Pons (tissue), 1 donor: Measurements from ENCODE around the gene POLR2F.
"Not testable (repeated sequence)": the region's sequence is repeated elsewhere in the genome, so short reads cannot be mapped to it uniquely, and the experiment has no call there.

Experiments
- DNase-seq: peaks from one replicate; pipeline ENCODE4 v3.0.0-alpha.2; 2016; ENCODE audit warnings: low spot score

The POLR2F gene

GRCh38 chr22:37954686-37955085 is 1.2 kb downstream of the POLR2F start:
- no peak for DNase-seq

GRCh38 chr22:37955825-37956397 is 2.4 kb downstream of the POLR2F start:
- DNase-seq = not testable (repeated sequence)

GRCh38 chr22:37957232-37957631 is 3.7 kb downstream of the POLR2F start:
- no peak for DNase-seq

- no peak for DNase-seq
Measured at GRCh38 chr22:37959231-37959825, 5.8 kb downstream of the POLR2F start.

- no peak for DNase-seq
Measured at GRCh38 chr22:37961062-37961461, 7.6 kb downstream of the POLR2F start.

GRCh38 chr22:37965940-37966664 is 12.6 kb downstream of the POLR2F start:
- DNase-seq = no peak

GRCh38 chr22:37967147-37967546 is 13.6 kb downstream of the POLR2F start:
- peak; percentile 24 for DNase-seq

- peak; percentile 72 for DNase-seq
Measured at GRCh38 chr22:37967637-37968451, 14.3 kb downstream of the POLR2F start.

GRCh38 chr22:37968452-37969251 is 15.2 kb downstream of the POLR2F start:
- DNase-seq = peak; percentile 91

- peak; percentile 20 for DNase-seq
Measured at GRCh38 chr22:37970864-37971263, 17.4 kb downstream of the POLR2F start.

GRCh38 chr22:37971475-37972434 is 18.3 kb downstream of the POLR2F start:
- DNase-seq = peak; percentile 70

GRCh38 chr22:37972527-37972926 is 19.0 kb downstream of the POLR2F start:
- peak; percentile 64 for DNase-seq

- DNase-seq = peak; percentile 20
Measured at GRCh38 chr22:37973271-37974170, 20.0 kb downstream of the POLR2F start.

GRCh38 chr22:37975153-37975552 is 21.7 kb downstream of the POLR2F start:
- DNase-seq = peak; percentile 24

GRCh38 chr22:37976022-37976421 is 22.5 kb downstream of the POLR2F start:
- DNase-seq = not testable (repeated sequence)

GRCh38 chr22:37976547-37976946 is 23.0 kb downstream of the POLR2F start:
- peak; percentile 22 for DNase-seq

- peak; percentile 45 for DNase-seq
Measured at GRCh38 chr22:37979782-37980181, 26.3 kb downstream of the POLR2F start.

GRCh38 chr22:37981282-37982011 is 27.9 kb downstream of the POLR2F start:
- peak; percentile 38 for DNase-seq
